CD4-positive, alpha-beta T cell treated with Interleukin-15 for 4 hours (primary cell): Measurements from ENCODE around the gene GPR162.

ENCODE experiments used
- DNase-seq: peaks from one replicate; pipeline ENCODE4 v3.0.0-alpha.2; 2020; ENCODE audit warnings: low spot score

The GPR162 gene

DNA sequence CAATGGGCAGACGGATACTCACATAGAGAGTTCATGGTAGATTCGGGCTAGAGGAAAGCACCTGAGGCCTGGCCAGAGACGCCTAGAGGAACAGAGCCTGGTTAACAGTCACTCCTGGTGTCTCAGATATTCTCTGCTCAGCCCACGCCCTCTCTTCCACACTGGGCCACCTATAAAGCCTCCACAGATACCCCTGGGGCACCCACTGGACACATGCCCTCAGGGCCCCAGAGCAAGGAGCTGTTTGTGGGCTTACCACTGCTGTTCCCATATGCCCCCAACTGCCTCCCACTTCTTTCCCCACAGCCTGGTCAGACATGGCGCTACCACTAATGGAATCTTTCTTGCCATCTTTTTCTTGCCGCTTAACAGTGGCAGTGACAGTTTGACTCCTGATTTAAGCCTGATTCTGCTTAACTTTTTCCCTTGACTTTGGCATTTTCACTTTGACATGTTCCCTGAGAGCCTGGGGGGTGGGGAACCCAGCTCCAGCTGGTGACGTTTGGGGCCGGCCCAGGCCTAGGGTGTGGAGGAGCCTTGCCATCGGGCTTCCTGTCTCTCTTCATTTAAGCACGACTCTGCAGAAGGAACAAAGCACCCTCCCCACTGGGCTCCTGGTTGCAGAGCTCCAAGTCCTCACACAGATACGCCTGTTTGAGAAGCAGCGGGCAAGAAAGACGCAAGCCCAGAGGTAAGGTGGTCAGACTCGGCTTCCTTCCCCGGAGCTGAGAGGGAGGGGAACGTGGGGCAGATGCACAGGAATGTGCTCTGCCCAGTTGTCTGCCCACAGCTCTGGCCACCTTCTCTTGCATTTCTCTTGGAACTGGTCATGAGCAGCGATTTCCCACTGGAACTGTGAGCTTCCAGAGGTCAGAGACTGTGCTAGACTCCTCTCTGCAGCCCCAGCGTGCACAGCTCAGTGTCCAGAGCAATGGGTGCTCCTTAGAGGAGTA, 32.4 kb upstream of the GPR162 start, which contains the start of gene CD4:
CD4 (plus strand) TSS at position 557 of the 953 bp plus-strand sequence. CDS start 10,611 bp downstream, outside the sequence.
- peak; percentile 69 for DNase-seq

DNA sequence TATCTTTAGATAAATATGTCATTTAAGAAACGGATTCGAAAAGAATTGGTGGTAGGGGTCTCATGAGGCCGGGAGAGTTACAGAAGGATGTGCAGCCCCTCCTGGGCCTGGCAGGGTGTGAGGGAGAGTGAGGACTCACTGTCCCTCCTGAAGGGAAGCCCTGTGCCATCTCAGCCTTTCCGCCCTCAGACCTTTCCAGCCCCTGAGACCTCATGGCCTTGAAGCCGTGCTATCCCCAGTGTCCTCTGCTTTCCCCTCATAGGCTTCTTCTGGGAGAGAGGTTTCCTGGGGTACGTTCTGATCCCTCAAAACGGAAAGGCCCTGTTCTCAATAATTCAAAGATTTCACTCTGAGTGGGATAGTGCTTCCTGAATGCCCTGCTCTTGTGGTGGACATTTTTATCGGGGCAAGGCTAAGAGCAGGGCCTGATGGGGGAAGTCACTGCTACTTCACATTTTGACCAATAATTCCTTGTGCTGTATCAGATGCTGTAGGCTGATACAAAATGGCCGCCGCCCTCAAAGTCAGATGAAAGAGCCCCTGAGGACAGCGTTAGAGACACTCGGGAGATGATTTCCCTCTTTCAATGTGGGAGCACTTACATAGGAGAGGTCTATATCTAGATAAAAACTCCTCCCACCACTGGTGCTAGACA, 31.0 kb upstream of the GPR162 start:
- DNase-seq: peak; percentile 40

DNA sequence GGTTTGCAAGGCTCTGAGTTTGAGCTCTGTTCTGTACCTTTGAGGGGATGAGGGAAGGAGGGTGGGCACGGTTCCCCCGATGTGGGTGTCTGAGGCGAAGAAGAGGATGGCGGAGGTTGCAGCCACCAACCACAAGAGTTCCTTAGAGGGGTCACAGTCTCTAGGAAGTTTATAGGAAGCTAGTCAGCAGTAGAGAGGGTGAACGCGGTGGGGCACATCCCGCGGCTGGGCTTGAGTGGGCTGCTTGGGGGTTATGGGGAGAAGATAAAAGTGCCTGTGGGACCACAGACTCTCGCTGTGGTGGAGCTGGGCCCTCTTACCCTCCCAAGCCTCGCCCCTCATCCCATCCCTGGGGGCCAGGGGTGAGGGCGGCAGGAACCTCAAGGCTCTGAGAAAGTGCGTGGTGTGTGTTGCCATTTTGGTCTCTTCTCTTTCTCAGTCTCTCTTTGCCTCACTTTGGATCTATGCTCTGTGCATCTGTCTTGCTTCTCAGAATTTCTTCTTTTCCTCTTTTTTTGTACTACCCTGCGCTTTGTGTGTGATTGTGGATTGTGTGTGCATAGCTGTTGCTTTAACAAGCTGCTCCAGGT, 29.6 kb upstream of the GPR162 start:
- no peak for DNase-seq

- peak; percentile 34 for DNase-seq
Observed at GRCh38 chr12:6792522-6793201, 29.0 kb upstream of the GPR162 start.

- DNase-seq: no peak
Observed at GRCh38 chr12:6795088-6795487, 26.5 kb upstream of the GPR162 start.

GRCh38 chr12:6796576-6796975, 25.0 kb upstream of the GPR162 start:
- DNase-seq: no peak

DNA sequence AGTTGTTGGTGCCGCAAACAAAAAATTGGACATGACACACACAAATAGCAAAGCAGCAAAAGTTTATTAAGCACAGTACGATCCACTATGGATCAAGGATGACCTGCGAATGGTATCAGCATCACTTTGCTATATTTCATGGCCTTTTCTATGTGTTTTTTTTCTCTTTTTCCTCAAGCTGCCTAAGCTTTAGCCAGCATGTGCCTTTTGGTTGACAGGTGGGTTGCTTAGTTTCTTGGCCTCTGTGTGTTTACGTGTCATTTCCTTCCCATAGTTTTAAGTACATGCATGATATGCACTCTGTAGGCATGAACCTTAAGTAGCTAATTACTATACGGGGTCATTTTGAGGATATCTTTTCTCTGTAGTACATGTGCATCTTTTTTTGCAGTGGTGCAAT, 22.5 kb upstream of the GPR162 start:
- DNase-seq: no peak

DNA sequence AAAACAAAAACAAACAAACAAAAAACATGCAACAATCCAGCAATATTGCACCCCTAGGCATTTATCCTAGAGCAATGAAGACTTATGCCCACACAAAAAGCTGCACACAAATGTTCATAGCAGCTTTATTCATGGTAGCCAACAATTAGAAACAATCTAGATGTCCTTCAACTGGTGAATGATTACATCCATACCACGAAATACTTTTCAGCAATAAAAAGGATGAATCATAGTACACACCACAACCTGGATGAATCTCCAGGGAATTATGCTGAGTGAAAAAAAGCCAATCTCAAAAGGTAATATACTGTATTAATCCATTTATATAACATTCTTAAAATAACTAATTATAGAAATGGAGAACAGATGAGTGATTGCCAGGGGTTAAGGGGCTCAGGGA, 14.5 kb upstream of the GPR162 start:
- no peak for DNase-seq

GRCh38 chr12:6809056-6809455, 12.6 kb upstream of the GPR162 start:
- DNase-seq: no peak

DNA sequence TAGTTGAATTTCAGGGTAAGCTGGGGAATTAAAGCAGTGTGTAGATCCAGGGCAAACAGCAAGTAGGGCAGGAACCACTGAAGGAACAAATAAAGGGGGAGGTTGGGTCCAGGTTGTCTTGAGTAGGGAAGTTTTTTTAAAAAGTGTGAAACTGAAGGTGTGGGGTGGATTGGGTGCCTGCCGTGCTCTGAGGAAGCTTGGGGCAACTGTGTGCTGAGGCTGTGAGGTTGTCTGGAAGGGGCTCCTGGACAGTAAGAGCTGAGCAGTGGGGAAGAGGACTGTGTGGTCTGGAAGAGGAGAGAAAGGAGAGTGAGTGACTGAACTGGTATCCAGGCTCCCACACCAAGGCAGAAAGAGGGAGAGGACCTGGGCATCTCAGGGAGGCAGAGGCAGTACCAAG, 10.9 kb upstream of the GPR162 start:
- DNase-seq: no peak

GRCh38 chr12:6813363-6813762, 8.3 kb upstream of the GPR162 start:
- no peak for DNase-seq

GRCh38 chr12:6816598-6816997, 5.0 kb upstream of the GPR162 start:
- DNase-seq: no peak

DNA sequence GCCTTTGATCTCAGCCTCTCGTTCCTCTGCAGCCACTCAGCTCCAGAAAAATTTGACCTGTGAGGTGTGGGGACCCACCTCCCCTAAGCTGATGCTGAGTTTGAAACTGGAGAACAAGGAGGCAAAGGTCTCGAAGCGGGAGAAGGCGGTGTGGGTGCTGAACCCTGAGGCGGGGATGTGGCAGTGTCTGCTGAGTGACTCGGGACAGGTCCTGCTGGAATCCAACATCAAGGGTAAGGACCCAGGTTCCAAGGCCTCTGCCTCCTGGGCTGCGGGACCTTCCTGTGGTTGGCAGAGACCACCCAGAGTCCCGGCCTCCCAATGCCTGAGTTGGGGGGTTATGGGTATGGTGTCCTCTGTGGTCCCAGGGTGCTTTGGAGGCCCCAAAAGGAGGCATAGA, 4.5 kb upstream of the GPR162 start:
- no peak for DNase-seq

DNA sequence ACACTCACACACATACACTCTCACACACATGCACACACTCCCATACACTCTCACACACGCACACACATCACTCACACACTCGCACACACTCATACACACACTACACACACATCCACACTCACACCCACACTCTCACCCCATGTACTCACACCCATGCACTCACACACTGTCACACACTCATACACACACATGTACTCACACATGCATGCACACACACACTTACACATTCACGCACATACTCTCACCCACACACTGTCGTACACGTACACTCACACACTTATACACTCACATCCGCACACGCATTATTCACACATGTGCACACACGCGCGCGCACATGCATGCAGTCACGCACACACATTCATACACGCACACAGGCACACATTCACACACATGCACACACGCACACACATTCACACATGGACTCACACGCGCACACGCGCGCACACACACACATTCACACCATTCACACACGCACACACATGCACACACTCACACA, 3.9 kb upstream of the GPR162 start:
- DNase-seq: no peak

DNA sequence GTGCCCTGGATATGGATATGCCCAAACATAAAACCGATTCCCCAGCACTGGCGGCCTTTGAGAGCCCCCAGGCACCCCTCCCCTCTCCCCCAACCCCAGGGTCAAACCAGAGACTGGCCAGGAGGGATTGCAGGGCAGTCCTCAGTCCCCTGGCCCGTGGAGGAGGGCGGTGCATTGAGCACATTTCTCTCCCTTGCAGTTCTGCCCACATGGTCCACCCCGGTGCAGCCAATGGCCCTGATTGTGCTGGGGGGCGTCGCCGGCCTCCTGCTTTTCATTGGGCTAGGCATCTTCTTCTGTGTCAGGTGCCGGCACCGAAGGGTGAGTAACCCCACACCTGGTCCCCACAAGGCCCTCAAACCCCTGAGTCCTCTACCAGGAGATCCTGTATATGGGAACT, 3.4 kb upstream of the GPR162 start:
- no peak for DNase-seq

GRCh38 chr12:6818645-6819044, 3.0 kb upstream of the GPR162 start:
- no peak for DNase-seq

GRCh38 chr12:6819106-6820030, 2.3 kb upstream of the GPR162 start:
- no peak for DNase-seq

DNA sequence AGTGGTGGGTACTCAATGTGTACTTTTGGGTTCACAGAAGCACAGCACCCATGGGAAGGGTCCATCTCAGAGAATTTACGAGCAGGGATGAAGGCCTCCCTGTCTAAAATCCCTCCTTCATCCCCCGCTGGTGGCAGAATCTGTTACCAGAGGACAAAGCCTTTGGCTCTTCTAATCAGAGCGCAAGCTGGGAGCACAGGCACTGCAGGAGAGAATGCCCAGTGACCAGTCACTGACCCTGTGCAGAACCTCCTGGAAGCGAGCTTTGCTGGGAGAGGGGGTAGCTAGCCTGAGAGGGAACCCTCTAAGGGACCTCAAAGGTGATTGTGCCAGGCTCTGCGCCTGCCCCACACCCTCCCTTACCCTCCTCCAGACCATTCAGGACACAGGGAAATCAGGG, 1.5 kb upstream of the GPR162 start:
- DNase-seq: no peak

GRCh38 chr12:6822426-6823135, 960 bp downstream of the GPR162 start:
- no peak for DNase-seq
